Subcutaneous adipose tissue (tissue), 4 donors: ENCODE data around the gene PRELID3B. TPM values are rescaled to one million over a fixed set of nuclear protein-coding genes. Genes with fewer than 3 reads are reported as not detected.

Source experiments
- CTCF ChIP-seq: fragments of 450-650 bp; IDR thresholded peaks from one replicate; pipeline ENCODE4 v1.5.1; 2016; ENCODE audit warnings: low read depth, mild to moderate bottlenecking, control low read depth, antibody characterized with exemption, moderate library complexity
- total RNA-seq, 4 donors: library from RNA; depleted of rRNA; stranded (reverse); fragments of >200 nt; gene quantifications; one replicate each; pipeline ENCODE4 v1.1.0, GENCODE V29; 2016

Gene PRELID3B
- total RNA-seq, 4 donors from 2014 or later, result 39.2 to 83.2 (median 46.3) TPM

GRCh38 chr20:59032023-59032712 is 10.4 kb downstream of the PRELID3B start, which contains the start of gene ATP5F1E:
Gene ATP5F1E (minus strand): TSS chr20:59032335. CDS start chr20:59032251, 84 bp downstream.
- no peak for TF ChIP-seq CTCF

GRCh38 chr20:59031564-59032022 is 11.0 kb downstream of the PRELID3B start:
- no peak for TF ChIP-seq CTCF

- no peak for TF ChIP-seq CTCF
Measured at GRCh38 chr20:59030911-59031563, 11.5 kb downstream of the PRELID3B start.

GRCh38 chr20:59028812-59029211 is 13.8 kb downstream of the PRELID3B start:
- TF ChIP-seq CTCF, result no peak

- no peak for TF ChIP-seq CTCF
Measured at GRCh38 chr20:59027741-59028320, 14.8 kb downstream of the PRELID3B start.

- TF ChIP-seq CTCF, result no peak
Measured at GRCh38 chr20:59026904-59027740, 15.5 kb downstream of the PRELID3B start.
